Urothelium cell line (cell line): ENCODE measurements around the gene CD48.

Experiments
- DNase-seq: peaks from one replicate; pipeline ENCODE4 v3.0.0; 2011; ENCODE audit warnings: low spot score, mixed read lengths
- FAIRE-seq: peaks from 2 replicates; lab custom pipeline; 2011; peaks lifted over from hg19 to GRCh38; lab: Jason Lieb, UNC

Gene CD48

GRCh38 chr1:160637821-160638539 is 73.6 kb downstream of the CD48 start:
- DNase-seq (peak; percentile 32), FAIRE-seq (no peak)

- no peak for FAIRE-seq
- no peak for DNase-seq
Measured at GRCh38 chr1:160637065-160637464, 74.6 kb downstream of the CD48 start.

GRCh38 chr1:160636547-160636946 is 75.1 kb downstream of the CD48 start:
- no peak for DNase-seq
- no peak for FAIRE-seq

- no peak for FAIRE-seq
- DNase-seq, result no peak
Measured at GRCh38 chr1:160636076-160636475, 75.5 kb downstream of the CD48 start.

- FAIRE-seq, result no peak
- no peak for DNase-seq
Measured at GRCh38 chr1:160634543-160635491, 76.8 kb downstream of the CD48 start.

GRCh38 chr1:160633330-160633903 is 78.2 kb downstream of the CD48 start:
- FAIRE-seq (no peak), DNase-seq (no peak)

- DNase-seq (no peak), FAIRE-seq (no peak)
Measured at GRCh38 chr1:160631983-160632625, 79.5 kb downstream of the CD48 start.

- no peak for DNase-seq
- no peak for FAIRE-seq
Measured at GRCh38 chr1:160630523-160631451, 80.8 kb downstream of the CD48 start.

- FAIRE-seq (no peak), DNase-seq (no peak)
Measured at GRCh38 chr1:160629286-160630210, 82.1 kb downstream of the CD48 start.

- FAIRE-seq, result no peak
- no peak for DNase-seq
Measured at GRCh38 chr1:160628799-160629263, 82.8 kb downstream of the CD48 start.
